HG02642 (cell line): ENCODE measurements around the gene ATP8B3.

Experiments used
- ATAC-seq: cut with Tn5 transposase; IDR thresholded peaks from one replicate; pipeline ENCODE4 v1.9.1; 2021; ENCODE audit warnings: mild to moderate bottlenecking; ENCODE audit not compliant: unreplicated experiment, poor library complexity

The ATP8B3 gene

DNA sequence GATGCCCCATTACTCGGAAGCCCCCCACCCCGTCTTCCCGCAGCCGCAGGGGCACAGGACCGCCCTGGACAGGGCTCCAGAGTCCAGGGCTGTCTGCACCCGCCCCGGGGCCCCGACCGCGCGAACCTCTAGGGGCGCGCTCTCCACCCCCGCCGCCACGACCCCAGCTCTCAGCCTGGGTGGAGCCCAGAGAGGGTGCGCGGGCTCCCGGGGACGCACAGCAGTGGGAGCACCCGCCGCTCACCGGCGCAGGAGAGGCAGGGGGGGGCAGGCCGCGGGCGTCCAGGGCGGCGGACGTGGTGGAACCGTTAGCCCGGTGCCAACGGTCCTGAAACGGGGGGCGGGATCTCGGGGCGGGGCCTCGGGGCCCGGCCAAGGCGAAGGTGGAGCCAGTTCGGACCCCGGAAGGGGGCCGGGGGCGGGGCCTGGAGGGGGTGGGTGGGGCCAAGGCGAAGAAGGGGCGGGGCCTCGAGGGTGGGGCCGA, at the start of gene ATP8B3:
ATP8B3 (minus strand) TSS at position 335 of the 484 bp plus-strand sequence. CDS start 540 bp downstream, outside the sequence.
- ATAC-seq, result peak; percentile 20

DNA sequence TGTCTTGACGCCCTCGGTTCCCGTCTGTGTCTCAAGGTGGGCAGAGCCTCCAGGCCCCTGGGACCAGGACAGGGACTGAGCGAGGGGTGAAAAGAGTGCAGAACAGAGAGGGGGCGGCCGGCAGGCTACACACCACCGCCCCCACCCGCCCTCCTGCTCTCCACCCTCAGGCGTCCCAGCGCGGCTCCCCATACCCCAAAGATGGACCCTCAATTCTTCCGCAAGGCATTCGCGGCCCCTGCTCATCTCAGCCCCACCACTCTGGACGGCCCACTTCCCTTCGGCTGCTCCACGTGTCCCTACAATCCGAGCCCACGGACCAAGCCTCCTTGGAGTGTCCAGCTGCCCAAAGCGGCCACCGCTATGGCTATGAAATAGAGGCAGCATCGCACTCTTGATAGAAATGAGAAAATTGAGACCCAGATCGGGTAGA, 49.5 kb upstream of the ATP8B3 start:
- ATAC-seq, result no peak

- no peak for ATAC-seq
Measured at GRCh38 chr19:1860821-1861598, 48.9 kb upstream of the ATP8B3 start.

GRCh38 chr19:1860042-1860775, 48.1 kb upstream of the ATP8B3 start:
- no peak for ATAC-seq

GRCh38 chr19:1859331-1859781, 47.3 kb upstream of the ATP8B3 start:
- ATAC-seq, result no peak

GRCh38 chr19:1858412-1859081, 46.5 kb upstream of the ATP8B3 start:
- ATAC-seq, result no peak

GRCh38 chr19:1857648-1858326, 45.7 kb upstream of the ATP8B3 start:
- ATAC-seq, result no peak

GRCh38 chr19:1856698-1857603, 44.9 kb upstream of the ATP8B3 start:
- ATAC-seq, result peak; percentile 25

GRCh38 chr19:1856345-1856697, 44.2 kb upstream of the ATP8B3 start:
- no peak for ATAC-seq

DNA sequence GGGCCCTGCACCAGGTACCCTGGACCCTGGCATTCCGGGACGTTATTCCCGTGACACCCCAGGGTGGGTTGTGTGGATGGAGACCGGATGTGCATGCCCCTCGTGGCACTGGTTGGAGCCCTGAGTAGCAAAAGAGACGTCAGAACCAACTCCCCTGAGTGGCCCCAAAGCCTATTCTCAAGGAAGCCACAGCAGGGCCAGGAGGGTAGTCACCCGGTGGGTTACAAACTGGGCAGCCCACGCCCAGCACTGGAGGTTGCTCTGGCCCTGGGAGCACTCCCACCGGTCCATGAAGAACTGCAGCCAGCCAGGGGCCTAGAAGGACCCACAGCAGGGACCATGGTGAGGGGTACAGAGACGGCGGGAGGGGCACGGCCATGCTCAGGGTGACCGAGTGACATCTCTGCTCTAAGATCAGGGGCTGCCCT, 43.8 kb upstream of the ATP8B3 start:
- no peak for ATAC-seq

GRCh38 chr19:1855040-1855827, 43.2 kb upstream of the ATP8B3 start:
- peak; percentile 52 for ATAC-seq

GRCh38 chr19:1854542-1855039, 42.5 kb upstream of the ATP8B3 start:
- no peak for ATAC-seq

- ATAC-seq, result no peak
Measured at GRCh38 chr19:1854039-1854541, 42.0 kb upstream of the ATP8B3 start.

- no peak for ATAC-seq
Measured at GRCh38 chr19:1853295-1854038, 41.4 kb upstream of the ATP8B3 start.

- ATAC-seq, result no peak
Measured at GRCh38 chr19:1852581-1853128, 40.6 kb upstream of the ATP8B3 start.

DNA sequence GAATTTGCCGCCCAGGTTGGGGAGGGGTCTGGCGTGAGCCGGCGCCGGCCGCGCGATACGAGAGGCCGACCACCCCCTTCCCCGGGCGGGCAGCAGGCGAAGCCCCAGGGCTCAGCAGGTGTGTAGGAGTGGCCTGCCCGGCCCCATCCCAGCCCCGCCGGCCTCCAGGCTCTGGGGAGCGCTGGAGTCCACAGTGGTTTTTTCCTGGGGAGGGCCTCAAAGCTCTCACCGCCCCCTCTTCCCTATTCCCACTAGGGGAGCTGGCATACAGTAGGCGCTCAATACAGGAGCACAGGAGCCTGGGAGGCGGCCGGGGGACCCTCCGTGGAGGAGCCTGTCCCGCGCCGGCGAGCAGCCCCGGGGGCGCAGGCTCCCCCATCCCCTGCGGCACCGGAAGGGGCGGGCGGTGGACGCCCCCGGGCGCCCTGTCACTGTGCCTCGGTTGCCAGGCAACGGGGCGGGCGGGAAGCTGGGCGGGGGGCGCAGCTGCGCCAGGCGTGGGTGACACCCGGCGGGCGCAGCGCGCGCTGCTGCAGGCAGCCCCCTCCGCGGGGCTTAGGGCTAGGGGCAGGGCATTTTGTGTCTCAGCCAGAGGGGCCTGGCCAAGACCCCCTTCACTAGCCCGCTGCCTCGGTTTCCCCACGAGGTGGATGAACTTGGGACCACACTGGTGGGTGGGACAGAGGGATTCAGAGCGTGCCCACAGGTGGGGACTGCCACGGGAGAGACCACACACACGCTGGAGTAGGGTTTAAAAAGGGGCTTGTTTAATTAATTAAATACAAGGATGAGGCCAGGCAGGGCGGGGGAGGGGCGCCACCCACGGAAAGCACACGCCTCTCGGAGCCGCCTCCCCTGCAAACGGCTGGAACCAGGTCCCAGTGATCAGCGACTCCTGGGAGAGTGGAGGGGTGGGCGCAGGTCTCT, 39.8 kb upstream of the ATP8B3 start:
- no peak for ATAC-seq
